Uterus (tissue), 2 donors: ENCODE measurements around the gene CRTAC1.

Experiments
- CTCF ChIP-seq, 4 experiments: fragments of 200-600 bp in 2 of 4; fragments of 450-650 bp in 2 of 4; sonication (generic) in 2 of 4; IDR thresholded peaks; one replicate each; pipeline ENCODE4 v1.5.1; 2016 to 2019; ENCODE audit warnings: antibody characterized with exemption in 4 of 4, mild to moderate bottlenecking in 2 of 4, moderate library complexity in 1 of 4
- POLR2A ChIP-seq, 2 donors: fragments of 450-650 bp; IDR thresholded peaks; one replicate each; pipeline ENCODE4 v1.6.1; 2016; ENCODE audit warnings: antibody characterized with exemption in 2 of 2, mild to moderate bottlenecking in 1 of 2, moderate library complexity in 1 of 2

- no peak for TF ChIP-seq CTCF (IDR thresholded peaks at IDR 0.05)
- no peak for TF ChIP-seq POLR2A (IDR thresholded peaks at IDR 0.05)
These were observed 163.1 kb downstream of the CRTAC1 start for GRCh38 chr10:97867220-97867800.
